Naive thymus-derived CD4-positive, alpha-beta T cell (primary cell): ENCODE results near the gene TMEM247. TPM values are rescaled to one million over a fixed set of nuclear protein-coding genes. Genes with fewer than 3 reads are reported as not detected.

Source experiments
- ATAC-seq: fragments of 150-1000 bp; cut with Tn5 transposase; 2 replicates; pipeline ENCODE4 v1.10.0; 2021; ENCODE audit warnings: mild to moderate bottlenecking, moderate library complexity
- CTCF ChIA-PET: fragments of 350-600 bp; sonication (Branson Sonifier 250); formaldehyde crosslinking; loops from one replicate; lab custom pipeline; 2021; ENCODE audit warnings: antibody characterized with exemption; lab: Charles Lee
- POLR2A ChIA-PET: fragments of 350-600 bp; sonication (Branson Sonifier 250); formaldehyde crosslinking; loops from one replicate; lab custom pipeline; 2021; ENCODE audit warnings: antibody characterized with exemption, inconsistent platforms; lab: Charles Lee
- DNase-seq, 9 donors: peaks; one replicate each; pipeline versions ENCODE4 v3.0.0 to v3.0.0-alpha.2; 2020 to 2022; ENCODE audit warnings: mixed read lengths in 1 of 9
- H3K27ac ChIP-seq: one replicate; pipeline ENCODE4 v1.7.0; 2013; ENCODE audit warnings: mild to moderate bottlenecking, low read depth, low read length, moderate library complexity
- H3K27me3 ChIP-seq, 2 donors: one replicate each; pipeline ENCODE4 v1.7.0; 2013; ENCODE audit warnings: low read length in 2 of 2, mild to moderate bottlenecking in 2 of 2, moderate library complexity in 2 of 2; ENCODE audit not compliant: control insufficient read depth in 2 of 2, insufficient read depth in 2 of 2
- H3K36me3 ChIP-seq, 3 experiments: 1 replicate in 2 of 3; 2 replicates in 1 of 3; pipeline ENCODE4 v1.7.0; 2013; ENCODE audit warnings: low read length in 3 of 3, mild to moderate bottlenecking in 3 of 3, moderate library complexity in 1 of 3; ENCODE audit not compliant: insufficient read depth in 3 of 3, control insufficient read depth in 2 of 3
- H3K4me1 ChIP-seq, 2 donors: one replicate each; pipeline ENCODE4 v1.7.0; 2013; ENCODE audit warnings: low read length in 2 of 2, mild to moderate bottlenecking in 2 of 2, moderate library complexity in 1 of 2; ENCODE audit not compliant: control insufficient read depth in 2 of 2, insufficient read depth in 2 of 2
- H3K4me3 ChIP-seq: 2 replicates; pipeline ENCODE4 v1.7.0; 2013; ENCODE audit warnings: mild to moderate bottlenecking, low read length
- H3K9me3 ChIP-seq, 3 experiments: 1 replicate in 2 of 3; 2 replicates in 1 of 3; pipeline ENCODE4 v1.7.0; 2013; ENCODE audit warnings: low read length in 3 of 3; ENCODE audit not compliant: control insufficient read depth in 2 of 3
- H3K27ac Mint-ChIP-seq, 9 donors: one replicate each; pipeline ENCODE4 v1.8.0; 2020 to 2022; ENCODE audit warnings: mixed read lengths in 9 of 9, mild to moderate bottlenecking in 8 of 9, moderate library complexity in 5 of 9, inconsistent platforms in 2 of 9
- H3K27me3 Mint-ChIP-seq, 5 donors: one replicate each; pipeline ENCODE4 v1.8.0; 2021 to 2022; ENCODE audit warnings: mixed read lengths in 5 of 5, mild to moderate bottlenecking in 1 of 5
- H3K36me3 Mint-ChIP-seq, 5 donors: one replicate each; pipeline ENCODE4 v1.8.0; 2020 to 2022; ENCODE audit warnings: mixed read lengths in 5 of 5, mild to moderate bottlenecking in 3 of 5, inconsistent platforms in 1 of 5
- H3K4me1 Mint-ChIP-seq, 7 donors: one replicate each; pipeline ENCODE4 v1.8.0; 2020 to 2022; ENCODE audit warnings: mixed read lengths in 7 of 7, mild to moderate bottlenecking in 3 of 7, inconsistent platforms in 1 of 7
- H3K4me3 Mint-ChIP-seq, 10 donors: one replicate each; pipeline ENCODE4 v1.8.0; 2020 to 2022; ENCODE audit warnings: mild to moderate bottlenecking in 10 of 10, mixed read lengths in 10 of 10, moderate library complexity in 6 of 10, inconsistent platforms in 2 of 10
- H3K9me3 Mint-ChIP-seq, 11 donors: one replicate each; pipeline ENCODE4 v1.8.0; 2020 to 2022; ENCODE audit warnings: mixed read lengths in 11 of 11, mild to moderate bottlenecking in 4 of 11, inconsistent platforms in 1 of 11, moderate library complexity in 1 of 11
- intact Hi-C, 2 donors: fragments of 100-400 bp; cut with micrococcal nuclease; formaldehyde crosslinking; loops; one replicate each; pipeline ENCODE4 v1.15.1; 2023
- polyA plus RNA-seq, 2 donors: library from polyadenylated mRNA; unstranded; fragments of 300-500 nt; fragmentation: Illumina TruSeq; gene quantifications; one replicate each; pipeline ENCODE4 v1.2.3, GENCODE V29; 2021
- total RNA-seq, 6 experiments: library from RNA in 5 of 6; stranded (reverse) in 5 of 6; gene quantifications; 1 replicate in 5 of 6; 2 replicates in 1 of 6; pipeline ENCODE4 v1.2.3 and lab custom pipeline; 2021 to 2026

Gene TMEM247
- total and polyA plus RNA-seq, 7 experiments from 2014 or later: not detected

- peaks cover 0 to 2% (median 0%) of the 10 kb centered on the region in 5 donors for H3K27me3 Mint-ChIP-seq
- Histone ChIP-seq H3K36me3 (no peaks in the 10 kb centered on the region), H3K9me3 (no peaks in the 10 kb centered on the region), H3K27ac (no peak overlapping the region), H3K27me3 (no peaks in the 10 kb centered on the region), H3K4me1 (no peaks in the 10 kb centered on the region), H3K4me3 (no peak overlapping the region)
- POLR2A ChIA-PET: no interaction called here
- CTCF ChIA-PET: no interaction called here
- ATAC-seq (no peak), DNase-seq (no peak)
- H3K27ac Mint-ChIP-seq: no peak overlapping the region
- peaks cover 0 to 8% (median 0%) of the 10 kb centered on the region in 11 donors for H3K9me3 Mint-ChIP-seq
- intact Hi-C loops: no loop called here
- no peak overlapping the region for H3K4me3 Mint-ChIP-seq
- H3K4me1 Mint-ChIP-seq: peaks cover 0 to 21% (median 14%) of the 10 kb centered on the region in 7 donors
- H3K36me3 Mint-ChIP-seq: peaks cover 0 to 6% (median 0%) of the 10 kb centered on the region in 5 donors
Observed at GRCh38 chr2:46508759-46509158, 29.4 kb downstream of the TMEM247 start.

GRCh38 chr2:46509804-46510203 is 30.4 kb downstream of the TMEM247 start:
- intact Hi-C loops: no loop called here
- POLR2A ChIA-PET: interaction anchor here (0.7 kb wide), 1 partner anchor 110 kb away, joined by 7 read pairs; no protein-coding TSS in a partner anchor

GRCh38 chr2:46510598-46511177 is 31.3 kb downstream of the TMEM247 start:
- Mint-ChIP-seq H3K36me3 (peaks cover 2 to 21% (median 14%) of the 10 kb centered on the region in 5 donors), H3K4me3 (no peak overlapping the region), H3K4me1 (peaks cover 0 to 21% (median 14%) of the 10 kb centered on the region in 7 donors), H3K27me3 (peaks cover 0 to 2% (median 0%) of the 10 kb centered on the region in 5 donors), H3K27ac (no peak overlapping the region), H3K9me3 (peaks cover 5 to 24% (median 11%) of the 10 kb centered on the region in 11 donors)
- no peak overlapping the region for H3K4me3 ChIP-seq
- H3K36me3 ChIP-seq: no peaks in the 10 kb centered on the region
- peak; percentile 52 for ATAC-seq
- H3K27me3 ChIP-seq: no peaks in the 10 kb centered on the region
- H3K27ac ChIP-seq: no peak overlapping the region
- no peaks in the 10 kb centered on the region for H3K4me1 ChIP-seq
- H3K9me3 ChIP-seq: peaks cover 0 to 4% (median 3%) of the 10 kb centered on the region in 3 experiments
- intact Hi-C loops: no loop called here
- ChIA-PET CTCF (no interaction called here), POLR2A (no interaction called here)
- no peak for DNase-seq

More at GRCh38 chr2:46509804-46510203, 30.4 kb downstream of the TMEM247 start:
- DNase-seq: no peak
- Mint-ChIP-seq H3K36me3 (peaks cover 0 to 12% (median 6%) of the 10 kb centered on the region in 5 donors), H3K27me3 (peaks cover 0 to 2% (median 0%) of the 10 kb centered on the region in 5 donors), H3K27ac (no peak overlapping the region), H3K9me3 (peaks cover 0 to 15% (median 5%) of the 10 kb centered on the region in 11 donors), H3K4me1 (peaks cover 0 to 21% (median 14%) of the 10 kb centered on the region in 7 donors), H3K4me3 (no peak overlapping the region)
- Histone ChIP-seq H3K36me3 (no peaks in the 10 kb centered on the region), H3K4me3 (no peak overlapping the region), H3K9me3 (peaks cover 0 to 3% (median 2%) of the 10 kb centered on the region in 3 experiments), H3K27me3 (no peaks in the 10 kb centered on the region), H3K27ac (no peak overlapping the region), H3K4me1 (no peaks in the 10 kb centered on the region)
- CTCF ChIA-PET: no interaction called here
- ATAC-seq: no peak

- Mint-ChIP-seq H3K27ac (peak overlapping the region in 4 of 9 donors; percentile 23 to 67 (median 48)), H3K4me3 (peak overlapping the region in 1 of 10 donors; percentile 16), H3K36me3 (peaks cover 6 to 27% (median 20%) of the 10 kb centered on the region in 5 donors), H3K27me3 (peaks cover 0 to 2% (median 0%) of the 10 kb centered on the region in 5 donors), H3K4me1 (peaks cover 0 to 16% (median 14%) of the 10 kb centered on the region in 7 donors), H3K9me3 (peaks cover 11 to 37% (median 18%) of the 10 kb centered on the region in 11 donors)
- Histone ChIP-seq H3K27me3 (no peaks in the 10 kb centered on the region), H3K4me1 (no peaks in the 10 kb centered on the region), H3K9me3 (peaks cover 0 to 4% (median 3%) of the 10 kb centered on the region in 3 experiments), H3K27ac (no peak overlapping the region), H3K4me3 (no peak overlapping the region), H3K36me3 (no peaks in the 10 kb centered on the region)
- CTCF ChIA-PET: no interaction called here
- POLR2A ChIA-PET: no interaction called here
- ATAC-seq (no peak), DNase-seq (no peak)
- intact Hi-C loops: no loop called here
Observed at GRCh38 chr2:46512185-46512584, 32.8 kb downstream of the TMEM247 start.

GRCh38 chr2:46514738-46515137 is 35.4 kb downstream of the TMEM247 start:
- Histone ChIP-seq H3K9me3 (peaks cover 0 to 4% (median 3%) of the 10 kb centered on the region in 3 experiments), H3K4me3 (no peak overlapping the region), H3K27ac (no peak overlapping the region), H3K36me3 (no peaks in the 10 kb centered on the region), H3K4me1 (no peaks in the 10 kb centered on the region), H3K27me3 (no peaks in the 10 kb centered on the region)
- DNase-seq (no peak), ATAC-seq (no peak)
- peaks cover 0 to 2% (median 0%) of the 10 kb centered on the region in 5 donors for H3K27me3 Mint-ChIP-seq
- ChIA-PET CTCF (interaction anchor here (1.7 kb wide), 1 partner anchor 25 kb away, joined by 3 read pairs; no protein-coding TSS in a partner anchor), POLR2A (no interaction called here)
- peaks cover 6 to 28% (median 20%) of the 10 kb centered on the region in 5 donors for H3K36me3 Mint-ChIP-seq
- H3K9me3 Mint-ChIP-seq: peaks cover 11 to 42% (median 19%) of the 10 kb centered on the region in 11 donors
- H3K4me1 Mint-ChIP-seq: peaks cover 0 to 16% (median 14%) of the 10 kb centered on the region in 7 donors
- intact Hi-C loops: no loop called here
- no peak overlapping the region for H3K27ac Mint-ChIP-seq
- no peak overlapping the region for H3K4me3 Mint-ChIP-seq

- no peak for DNase-seq
- ChIA-PET CTCF (no interaction called here), POLR2A (no interaction called here)
- peaks cover 0 to 2% (median 2%) of the 10 kb centered on the region in 7 donors for H3K4me1 Mint-ChIP-seq
- no peak overlapping the region for H3K27ac Mint-ChIP-seq
- H3K9me3 Mint-ChIP-seq: peaks cover 11 to 42% (median 19%) of the 10 kb centered on the region in 11 donors
- peaks cover 0 to 4% (median 3%) of the 10 kb centered on the region in 3 experiments for H3K9me3 ChIP-seq
- H3K4me1 ChIP-seq: no peaks in the 10 kb centered on the region
- no peak overlapping the region for H3K27ac ChIP-seq
- no peaks in the 10 kb centered on the region for H3K27me3 ChIP-seq
- H3K4me3 ChIP-seq: no peak overlapping the region
- peaks cover 0 to under 1% (median 0%) of the 10 kb centered on the region in 5 donors for H3K27me3 Mint-ChIP-seq
- no peaks in the 10 kb centered on the region for H3K36me3 ChIP-seq
- H3K4me3 Mint-ChIP-seq: no peak overlapping the region
- intact Hi-C loops: no loop called here
- peaks cover 6 to 27% (median 20%) of the 10 kb centered on the region in 5 donors for H3K36me3 Mint-ChIP-seq
- ATAC-seq: no peak
Observed at GRCh38 chr2:46517485-46517884, 38.1 kb downstream of the TMEM247 start.
